ENCODE measurements around the gene ZDHHC17.

GRCh38 chr12:76720068-76720467, 43.8 kb upstream of the ZDHHC17 start:
- TF ChIP-seq MNT (IDR thresholded peaks at IDR 0.05): no peak
- TF ChIP-seq CREB3 (CRISPR knock-in tag; IDR thresholded peaks at IDR 0.05): no peak
- TF ChIP-seq ZNF280B (CRISPR knock-in tag; IDR thresholded peaks at IDR 0.05; ENCODE audit: borderline replicate concordance): no peak
- no peak for TF ChIP-seq TARDBP (CRISPR knock-in tag; IDR thresholded peaks at IDR 0.05)

All from HepG2 (cell line).